ENCODE data around the gene NPRL2. TPM values are rescaled to one million over a fixed set of nuclear protein-coding genes. Genes with fewer than 3 reads are reported as not detected.

Gene NPRL2
- total RNA-seq, 1 donor from 2014 or later = 23.3 TPM

- no peak for TF ChIP-seq CTCF (IDR thresholded peaks at IDR 0.05; ENCODE audit: unreplicated experiment)
- H3K27me3 Mint-ChIP-seq (ENCODE audit: low read depth) = no peaks in the 10 kb centered on the region
- peak overlapping the region; percentile 97 for H3K4me3 Mint-ChIP-seq
- no peaks in the 10 kb centered on the region for H3K9me3 Mint-ChIP-seq
- H3K4me1 Mint-ChIP-seq = peaks cover 39% of the 10 kb centered on the region
- no peak for DNase-seq (ENCODE audit: low spot score in 2 of 2, unreplicated experiment in 2 of 2)
- H3K36me3 Mint-ChIP-seq = no peaks in the 10 kb centered on the region
- no peak overlapping the region for H3K27ac Mint-ChIP-seq
These were observed 5.4 kb upstream of the NPRL2 start for GRCh38 chr3:50355829-50356552.

- Mint-ChIP-seq H3K27me3 (ENCODE audit: low read depth) (no peaks in the 10 kb centered on the region), H3K4me3 (no peak overlapping the region), H3K9me3 (no peaks in the 10 kb centered on the region), H3K27ac (no peak overlapping the region), H3K36me3 (no peaks in the 10 kb centered on the region), H3K4me1 (peaks cover 46% of the 10 kb centered on the region)
- no peak for TF ChIP-seq CTCF (IDR thresholded peaks at IDR 0.05; ENCODE audit: unreplicated experiment)
- DNase-seq (ENCODE audit: low spot score in 2 of 2, unreplicated experiment in 2 of 2) = no peak
These were observed 4.3 kb upstream of the NPRL2 start for GRCh38 chr3:50354850-50355249.

- Mint-ChIP-seq H3K4me1 (peaks cover 42% of the 10 kb centered on the region), H3K4me3 (no peak overlapping the region)
These were observed 3.7 kb upstream of the NPRL2 start for GRCh38 chr3:50354186-50354764.

GRCh38 chr3:50353245-50354004, 2.9 kb upstream of the NPRL2 start:
- Mint-ChIP-seq H3K27ac (no peak overlapping the region), H3K27me3 (ENCODE audit: low read depth) (no peaks in the 10 kb centered on the region), H3K4me3 (no peak overlapping the region), H3K4me1 (peaks cover 40% of the 10 kb centered on the region), H3K9me3 (no peaks in the 10 kb centered on the region), H3K36me3 (no peaks in the 10 kb centered on the region)
- no peak for TF ChIP-seq CTCF (IDR thresholded peaks at IDR 0.05; ENCODE audit: unreplicated experiment)
- no peak for DNase-seq (ENCODE audit: low spot score in 2 of 2, unreplicated experiment in 2 of 2)

More at GRCh38 chr3:50354186-50354764, 3.7 kb upstream of the NPRL2 start:
- H3K27me3 Mint-ChIP-seq (ENCODE audit: low read depth) = no peaks in the 10 kb centered on the region
- no peak for DNase-seq (ENCODE audit: low spot score in 2 of 2, unreplicated experiment in 2 of 2)
- no peaks in the 10 kb centered on the region for H3K9me3 Mint-ChIP-seq
- TF ChIP-seq CTCF (IDR thresholded peaks at IDR 0.05; ENCODE audit: unreplicated experiment) = no peak
- no peak overlapping the region for H3K27ac Mint-ChIP-seq
- H3K36me3 Mint-ChIP-seq = no peaks in the 10 kb centered on the region

- Mint-ChIP-seq H3K36me3 (no peaks in the 10 kb centered on the region), H3K4me1 (peaks cover 33% of the 10 kb centered on the region), H3K27me3 (ENCODE audit: low read depth) (no peaks in the 10 kb centered on the region), H3K27ac (no peak overlapping the region), H3K4me3 (no peak overlapping the region), H3K9me3 (no peaks in the 10 kb centered on the region)
- no peak for DNase-seq (ENCODE audit: low spot score in 2 of 2, unreplicated experiment in 2 of 2)
- no peak for TF ChIP-seq CTCF (IDR thresholded peaks at IDR 0.05; ENCODE audit: unreplicated experiment)
These were observed 2.2 kb upstream of the NPRL2 start for GRCh38 chr3:50352781-50353180.

All from mesothelial cell of epicardium (in vitro differentiated cells).